Peyer's patch (tissue), 4 donors: Measurements from ENCODE around the gene KRTCAP2.
"Not testable (repeated sequence)": the region's sequence is repeated elsewhere in the genome, so short reads cannot be mapped to it uniquely, and the experiment has no call there.

Experiments used
- POLR2A ChIP-seq, 2 donors: fragments of 450-650 bp; IDR thresholded peaks; one replicate each; pipeline ENCODE4 v1.5.1; 2017; ENCODE audit warnings: antibody characterized with exemption in 2 of 2, mild to moderate bottlenecking in 2 of 2, moderate library complexity in 2 of 2
- TF ChIP-seq, protein P1 (sequence below), 6 experiments: fragments of 450-650 bp in 4 of 6; fragments of 200-600 bp in 2 of 6; sonication (generic) in 1 of 6; IDR thresholded peaks; one replicate each; pipeline ENCODE4 v1.5.1; 2017 to 2019; ENCODE audit warnings: antibody characterized with exemption in 6 of 6, mild to moderate bottlenecking in 3 of 6, moderate library complexity in 1 of 6

DNA sequence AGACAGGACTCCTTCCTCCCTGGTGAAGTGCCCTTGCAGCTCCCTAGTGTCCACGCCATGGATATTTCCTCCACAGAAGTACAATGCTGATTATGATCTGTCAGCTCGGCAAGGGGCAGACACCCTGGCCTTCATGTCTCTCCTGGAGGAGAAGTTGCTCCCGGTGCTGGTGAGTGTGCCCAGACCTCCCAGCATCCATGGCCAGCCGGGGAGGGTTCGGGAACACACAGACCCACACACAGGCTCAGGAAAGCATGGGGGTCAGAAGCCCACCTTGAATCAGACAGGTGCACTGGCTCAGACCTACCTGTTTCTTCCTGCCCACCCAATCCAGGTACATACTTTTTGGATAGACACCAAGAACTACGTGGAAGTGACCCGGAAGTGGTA is 38.9 kb upstream of the KRTCAP2 start:
- TF ChIP-seq, protein P1, sequence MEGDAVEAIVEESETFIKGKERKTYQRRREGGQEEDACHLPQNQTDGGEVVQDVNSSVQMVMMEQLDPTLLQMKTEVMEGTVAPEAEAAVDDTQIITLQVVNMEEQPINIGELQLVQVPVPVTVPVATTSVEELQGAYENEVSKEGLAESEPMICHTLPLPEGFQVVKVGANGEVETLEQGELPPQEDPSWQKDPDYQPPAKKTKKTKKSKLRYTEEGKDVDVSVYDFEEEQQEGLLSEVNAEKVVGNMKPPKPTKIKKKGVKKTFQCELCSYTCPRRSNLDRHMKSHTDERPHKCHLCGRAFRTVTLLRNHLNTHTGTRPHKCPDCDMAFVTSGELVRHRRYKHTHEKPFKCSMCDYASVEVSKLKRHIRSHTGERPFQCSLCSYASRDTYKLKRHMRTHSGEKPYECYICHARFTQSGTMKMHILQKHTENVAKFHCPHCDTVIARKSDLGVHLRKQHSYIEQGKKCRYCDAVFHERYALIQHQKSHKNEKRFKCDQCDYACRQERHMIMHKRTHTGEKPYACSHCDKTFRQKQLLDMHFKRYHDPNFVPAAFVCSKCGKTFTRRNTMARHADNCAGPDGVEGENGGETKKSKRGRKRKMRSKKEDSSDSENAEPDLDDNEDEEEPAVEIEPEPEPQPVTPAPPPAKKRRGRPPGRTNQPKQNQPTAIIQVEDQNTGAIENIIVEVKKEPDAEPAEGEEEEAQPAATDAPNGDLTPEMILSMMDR (IDR thresholded peaks at IDR 0.05) = not testable (repeated sequence)
- not testable (repeated sequence) for TF ChIP-seq POLR2A (IDR thresholded peaks at IDR 0.05)
